Measurements from ENCODE around the gene EIF2S2.

The EIF2S2 gene

DNA sequence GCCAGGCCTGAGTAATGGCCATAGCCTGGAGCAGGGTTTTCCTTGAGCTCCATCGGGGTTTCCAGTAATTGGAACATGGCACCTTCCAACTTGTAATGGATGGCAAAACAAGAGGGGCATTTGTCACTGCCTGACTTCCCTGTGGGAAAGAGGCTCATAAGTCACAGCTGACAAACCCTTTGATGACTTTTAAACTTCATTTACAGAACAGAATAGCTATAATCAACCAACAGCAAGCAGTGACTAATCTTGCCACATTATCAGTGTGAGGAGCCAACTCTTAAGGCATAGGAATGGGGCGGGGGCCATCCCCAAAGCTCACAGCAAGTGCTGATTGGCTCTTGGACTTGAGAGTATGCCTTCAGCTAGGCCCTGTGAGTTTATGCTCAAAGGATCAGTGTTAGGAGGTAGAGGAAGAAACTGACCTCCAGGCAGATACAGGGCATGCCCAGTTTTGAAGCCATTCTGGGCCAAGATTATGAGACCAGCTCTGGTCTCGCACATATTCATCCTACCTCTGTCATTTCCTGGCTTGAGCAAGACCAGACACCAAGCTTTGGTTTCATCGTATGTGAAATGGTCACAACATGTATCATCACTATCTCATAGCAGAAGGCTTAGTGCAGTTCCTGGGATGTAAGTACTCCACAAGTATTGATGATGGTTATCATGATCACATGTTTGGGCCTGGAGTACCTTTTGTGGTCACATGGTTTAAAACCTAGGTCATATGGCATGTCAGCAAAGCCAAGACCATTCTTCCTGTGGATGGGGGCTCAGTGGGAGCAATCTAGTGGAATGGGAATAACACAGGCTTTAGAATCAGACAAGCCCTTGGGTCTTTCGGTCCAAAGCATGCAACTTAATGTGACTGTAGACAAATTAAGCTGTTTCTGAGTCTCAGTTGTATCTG is 49.2 kb downstream of the EIF2S2 start:
- ATAC-seq (replicated peaks; ENCODE audit: extremely low read depth, poor library complexity, severe bottlenecking), result no peak
- H3K27ac Mint-ChIP-seq (ENCODE audit: low read depth), result peak overlapping the region; percentile 23

GRCh38 chr20:34061695-34062094 is 50.3 kb downstream of the EIF2S2 start:
- ATAC-seq (replicated peaks; ENCODE audit: extremely low read depth, poor library complexity, severe bottlenecking) (no peak), DNase-seq (ENCODE audit: low spot score in 2 of 2) (no peak)

More for the DNA sequence above, 49.2 kb downstream of the EIF2S2 start:
- no peaks in the 10 kb centered on the region for H3K27me3 Mint-ChIP-seq
- H3K9me3 Mint-ChIP-seq, result no peaks in the 10 kb centered on the region
- peaks cover 72% of the 10 kb centered on the region for H3K4me1 Mint-ChIP-seq
- H3K36me3 Mint-ChIP-seq (ENCODE audit: insufficient read depth), result peaks cover 25% of the 10 kb centered on the region
- H3K4me3 Mint-ChIP-seq, result no peak overlapping the region
- DNase-seq (ENCODE audit: low spot score in 2 of 2), result no peak

GRCh38 chr20:34060970-34061369 is 51.1 kb downstream of the EIF2S2 start:
- Mint-ChIP-seq H3K27ac (ENCODE audit: low read depth) (no peak overlapping the region), H3K36me3 (ENCODE audit: insufficient read depth) (peaks cover 20% of the 10 kb centered on the region), H3K4me3 (no peak overlapping the region), H3K27me3 (no peaks in the 10 kb centered on the region), H3K9me3 (no peaks in the 10 kb centered on the region), H3K4me1 (peaks cover 81% of the 10 kb centered on the region)
- DNase-seq (ENCODE audit: low spot score in 2 of 2), result no peak
- no peak for ATAC-seq (replicated peaks; ENCODE audit: extremely low read depth, poor library complexity, severe bottlenecking)

More at GRCh38 chr20:34061695-34062094, 50.3 kb downstream of the EIF2S2 start:
- Mint-ChIP-seq H3K9me3 (no peaks in the 10 kb centered on the region), H3K4me1 (peaks cover 74% of the 10 kb centered on the region), H3K27ac (ENCODE audit: low read depth) (peak overlapping the region; percentile 2), H3K27me3 (no peaks in the 10 kb centered on the region), H3K4me3 (no peak overlapping the region), H3K36me3 (ENCODE audit: insufficient read depth) (peaks cover 20% of the 10 kb centered on the region)

DNA sequence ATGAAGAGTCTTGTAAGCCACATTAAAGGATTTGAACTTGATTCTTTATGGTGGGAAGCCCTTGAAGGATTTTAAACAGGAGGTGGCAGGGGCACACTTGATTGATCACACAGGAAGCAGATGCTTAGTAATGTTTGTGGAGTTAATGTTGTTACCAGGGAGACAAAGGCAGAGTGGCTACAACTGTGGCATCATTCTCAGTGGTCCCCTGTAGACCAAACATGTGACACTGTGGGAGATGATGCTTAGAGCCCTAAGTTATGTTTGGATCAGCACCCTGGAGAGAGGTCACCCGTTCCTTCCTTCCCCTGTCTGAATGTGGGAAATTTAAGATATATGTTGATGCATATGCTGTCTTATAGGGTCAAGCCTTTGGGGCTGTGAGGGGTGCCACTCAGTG is 53.2 kb downstream of the EIF2S2 start:
- ATAC-seq (replicated peaks; ENCODE audit: extremely low read depth, poor library complexity, severe bottlenecking) (peak; percentile 91), DNase-seq (ENCODE audit: low spot score in 2 of 2) (peak in 1 of 2 donors; percentile 14)
- Mint-ChIP-seq H3K4me3 (no peak overlapping the region), H3K4me1 (peaks cover 83% of the 10 kb centered on the region), H3K9me3 (no peaks in the 10 kb centered on the region), H3K27me3 (no peaks in the 10 kb centered on the region), H3K36me3 (ENCODE audit: insufficient read depth) (peaks cover 9% of the 10 kb centered on the region), H3K27ac (ENCODE audit: low read depth) (peak overlapping the region; percentile 87)

DNA sequence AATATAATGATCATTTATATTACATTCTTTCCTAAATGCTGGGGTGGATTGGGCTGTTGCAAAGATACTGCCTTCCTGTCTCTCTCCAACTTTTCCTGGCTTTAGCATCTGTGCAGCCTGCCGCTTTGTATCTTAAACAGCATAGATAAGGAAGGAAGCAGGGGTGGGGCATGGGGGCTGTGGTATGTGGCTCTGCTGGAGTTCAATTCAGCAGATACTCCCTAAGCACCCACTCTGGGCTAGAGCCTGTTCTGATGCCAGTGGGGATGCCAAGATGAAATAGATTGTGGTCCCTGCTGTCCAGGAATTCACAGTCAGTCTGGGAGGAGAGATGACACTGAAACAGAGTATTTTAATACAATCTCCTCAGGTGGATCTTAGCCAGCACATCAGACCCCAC is 56.8 kb downstream of the EIF2S2 start:
- Mint-ChIP-seq H3K27ac (ENCODE audit: low read depth) (no peak overlapping the region), H3K27me3 (no peaks in the 10 kb centered on the region), H3K4me3 (peak overlapping the region; percentile 1), H3K9me3 (no peaks in the 10 kb centered on the region), H3K36me3 (ENCODE audit: insufficient read depth) (peaks cover 5% of the 10 kb centered on the region), H3K4me1 (peaks cover 72% of the 10 kb centered on the region)
- no peak for ATAC-seq (replicated peaks; ENCODE audit: extremely low read depth, poor library complexity, severe bottlenecking)
- no peak for DNase-seq (ENCODE audit: low spot score in 2 of 2)

DNA sequence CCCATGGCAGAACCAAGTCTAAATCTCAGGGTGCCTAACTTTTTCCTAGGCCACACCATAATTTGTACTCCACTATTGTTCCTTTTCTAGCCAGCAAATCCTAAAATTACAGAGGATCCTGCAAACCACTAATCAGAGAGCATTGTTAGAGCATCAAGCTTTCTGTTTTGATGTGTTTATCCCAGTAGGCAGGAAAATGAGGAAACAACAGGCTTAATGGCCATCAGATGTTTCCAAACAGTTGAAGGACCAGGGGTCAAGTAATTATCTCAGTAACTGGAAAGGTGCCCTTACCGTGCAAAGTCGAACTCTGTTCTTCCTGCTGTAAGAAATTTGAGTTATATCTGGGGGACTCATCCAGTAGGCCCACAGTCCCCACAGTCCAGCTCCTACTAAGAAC is 59.6 kb downstream of the EIF2S2 start:
- no peak overlapping the region for H3K27ac Mint-ChIP-seq (ENCODE audit: low read depth)
- no peaks in the 10 kb centered on the region for H3K9me3 Mint-ChIP-seq
- ATAC-seq (replicated peaks; ENCODE audit: extremely low read depth, poor library complexity, severe bottlenecking), result no peak
- no peaks in the 10 kb centered on the region for H3K27me3 Mint-ChIP-seq
- DNase-seq (ENCODE audit: low spot score in 2 of 2), result no peak
- peaks cover 3% of the 10 kb centered on the region for H3K36me3 Mint-ChIP-seq (ENCODE audit: insufficient read depth)
- H3K4me3 Mint-ChIP-seq, result no peak overlapping the region
- peaks cover 71% of the 10 kb centered on the region for H3K4me1 Mint-ChIP-seq

- Mint-ChIP-seq H3K27ac (ENCODE audit: low read depth) (peak overlapping the region; percentile 41), H3K4me1 (peaks cover 74% of the 10 kb centered on the region), H3K36me3 (ENCODE audit: insufficient read depth) (peaks cover 8% of the 10 kb centered on the region), H3K9me3 (no peaks in the 10 kb centered on the region), H3K4me3 (no peak overlapping the region), H3K27me3 (no peaks in the 10 kb centered on the region)
- DNase-seq (ENCODE audit: low spot score in 2 of 2), result no peak
- ATAC-seq (replicated peaks; ENCODE audit: extremely low read depth, poor library complexity, severe bottlenecking), result no peak
Observed at GRCh38 chr20:34049897-34050695, 61.9 kb downstream of the EIF2S2 start.

DNA sequence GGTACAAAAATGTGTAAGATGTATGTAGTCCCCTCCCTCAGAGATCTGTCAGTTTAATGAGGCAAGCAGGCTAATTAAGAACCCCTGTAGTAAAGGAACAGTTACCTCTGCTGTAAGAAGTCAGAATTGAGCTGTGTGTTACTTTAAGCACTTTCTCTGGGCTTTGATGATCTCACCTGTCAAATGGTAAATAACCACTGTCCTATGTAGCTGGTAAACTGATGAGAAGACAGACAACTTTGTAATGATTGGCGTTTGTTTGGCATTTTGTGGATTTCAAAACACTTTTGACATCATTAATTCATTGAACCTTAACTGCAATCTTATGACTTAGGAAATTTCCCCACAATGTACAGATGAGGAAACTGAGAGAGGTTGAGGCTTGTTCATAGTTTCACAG is 62.7 kb downstream of the EIF2S2 start:
- Mint-ChIP-seq H3K27me3 (no peaks in the 10 kb centered on the region), H3K9me3 (no peaks in the 10 kb centered on the region), H3K27ac (ENCODE audit: low read depth) (no peak overlapping the region), H3K36me3 (ENCODE audit: insufficient read depth) (peaks cover 8% of the 10 kb centered on the region), H3K4me3 (no peak overlapping the region), H3K4me1 (peaks cover 69% of the 10 kb centered on the region)
- ATAC-seq (replicated peaks; ENCODE audit: extremely low read depth, poor library complexity, severe bottlenecking), result no peak
- no peak for DNase-seq (ENCODE audit: low spot score in 2 of 2)

DNA sequence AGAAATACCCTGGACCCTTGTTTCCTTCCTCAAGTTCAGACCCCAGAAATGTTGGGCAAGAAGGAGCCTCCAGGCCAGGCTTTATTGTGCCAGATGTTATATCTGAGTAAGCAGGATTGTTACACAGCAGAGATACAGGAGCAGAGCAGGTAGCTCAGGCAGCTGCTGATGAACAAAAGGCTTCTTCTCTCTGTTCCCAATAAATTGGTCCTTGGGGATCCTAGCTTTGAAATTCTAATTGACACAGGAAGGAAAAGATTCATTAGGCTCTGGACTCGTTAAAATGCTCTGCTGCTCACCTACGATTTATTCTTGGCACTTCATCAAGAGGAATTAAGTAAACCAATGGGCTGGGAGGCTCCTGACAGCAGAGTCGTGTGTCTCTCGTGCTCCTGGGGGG is 64.1 kb downstream of the EIF2S2 start:
- Mint-ChIP-seq H3K27me3 (no peaks in the 10 kb centered on the region), H3K4me1 (peaks cover 71% of the 10 kb centered on the region), H3K36me3 (ENCODE audit: insufficient read depth) (peaks cover 8% of the 10 kb centered on the region), H3K27ac (ENCODE audit: low read depth) (no peak overlapping the region), H3K9me3 (no peaks in the 10 kb centered on the region), H3K4me3 (no peak overlapping the region)
- DNase-seq (ENCODE audit: low spot score in 2 of 2), result no peak
- ATAC-seq (replicated peaks; ENCODE audit: extremely low read depth, poor library complexity, severe bottlenecking), result no peak

DNA sequence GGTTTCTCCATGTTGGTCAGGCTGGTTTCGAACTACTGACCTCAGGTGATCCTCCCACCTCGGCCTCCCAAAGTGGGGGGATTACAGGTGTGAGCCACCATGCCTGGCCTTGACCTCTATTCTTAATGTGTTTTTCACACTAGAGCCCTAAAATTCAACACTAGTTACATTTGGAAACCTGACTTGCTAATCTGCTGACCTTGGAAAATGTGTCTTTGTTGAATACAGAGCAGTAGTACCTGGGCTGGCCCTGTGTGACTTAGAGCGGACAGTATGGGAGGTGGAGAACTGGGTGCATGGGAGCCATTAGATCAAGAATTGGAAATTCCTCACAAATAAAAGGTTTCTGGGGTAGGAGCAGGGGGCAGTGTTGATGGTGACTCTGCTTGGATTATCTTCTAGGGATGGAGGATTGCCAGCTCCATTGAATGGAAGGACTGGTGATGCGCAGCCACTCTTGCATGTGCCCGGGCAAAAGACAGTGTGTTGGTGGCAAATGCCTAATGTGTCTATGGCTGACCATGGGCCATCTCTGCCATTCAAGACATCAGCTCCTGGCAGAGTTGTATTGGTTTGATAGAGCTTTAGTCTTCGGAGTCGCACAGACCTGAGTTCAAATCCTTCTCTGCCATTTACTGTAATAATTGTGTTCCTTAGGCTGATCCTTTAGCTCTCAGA is 64.9 kb downstream of the EIF2S2 start:
- peak overlapping the region; percentile 10 for H3K27ac Mint-ChIP-seq (ENCODE audit: low read depth)
- DNase-seq (ENCODE audit: low spot score in 2 of 2), result no peak
- no peak overlapping the region for H3K4me3 Mint-ChIP-seq
- H3K36me3 Mint-ChIP-seq (ENCODE audit: insufficient read depth), result peaks cover 8% of the 10 kb centered on the region
- H3K27me3 Mint-ChIP-seq, result no peaks in the 10 kb centered on the region
- no peak for ATAC-seq (replicated peaks; ENCODE audit: extremely low read depth, poor library complexity, severe bottlenecking)
- no peaks in the 10 kb centered on the region for H3K9me3 Mint-ChIP-seq
- peaks cover 79% of the 10 kb centered on the region for H3K4me1 Mint-ChIP-seq

DNA sequence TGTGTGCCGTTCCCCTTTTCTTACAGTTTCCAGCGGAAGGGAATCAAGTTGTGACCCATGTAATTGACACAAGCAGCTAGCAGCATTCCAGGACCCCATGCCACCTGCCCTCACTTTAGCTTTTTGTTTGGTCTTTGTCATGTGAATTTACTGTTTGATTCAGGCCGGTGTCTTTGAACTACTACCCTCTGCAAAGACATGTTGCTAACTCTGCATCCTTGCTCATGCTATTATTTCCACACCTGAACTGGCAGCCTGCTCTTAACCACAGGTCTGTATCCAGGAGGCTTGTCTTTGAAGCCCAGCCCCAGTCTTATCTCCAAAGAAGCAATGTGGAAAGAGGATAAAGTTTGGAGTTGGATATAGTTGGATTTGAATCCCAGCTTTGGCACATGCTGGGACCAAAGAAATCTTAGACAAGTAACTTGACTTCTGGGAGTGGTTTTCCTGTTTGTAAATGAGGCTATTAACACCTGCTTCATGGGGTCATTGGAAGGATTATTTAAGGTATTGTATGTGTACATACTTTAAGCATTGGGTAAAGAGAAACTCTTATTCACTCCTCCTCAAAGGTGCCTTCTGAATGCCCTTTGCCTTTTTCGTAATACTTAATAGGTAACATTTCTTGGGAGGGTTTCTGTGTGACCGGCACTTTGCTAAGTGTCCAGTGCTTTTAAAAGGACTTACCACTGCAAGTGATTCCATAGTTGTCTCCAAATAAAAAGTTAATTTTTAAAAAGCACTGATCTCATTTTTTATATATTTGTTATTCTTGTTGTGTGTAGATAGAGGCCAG is 65.9 kb downstream of the EIF2S2 start:
- no peak overlapping the region for H3K4me3 Mint-ChIP-seq
- H3K27ac Mint-ChIP-seq (ENCODE audit: low read depth), result peak overlapping the region; percentile 14

GRCh38 chr20:34045294-34045693 is 66.7 kb downstream of the EIF2S2 start:
- DNase-seq (ENCODE audit: low spot score in 2 of 2), result no peak
- Mint-ChIP-seq H3K27ac (ENCODE audit: low read depth) (peak overlapping the region; percentile 14), H3K4me3 (no peak overlapping the region), H3K9me3 (no peaks in the 10 kb centered on the region), H3K27me3 (no peaks in the 10 kb centered on the region), H3K4me1 (peaks cover 88% of the 10 kb centered on the region), H3K36me3 (ENCODE audit: insufficient read depth) (peaks cover 10% of the 10 kb centered on the region)
- ATAC-seq (replicated peaks; ENCODE audit: extremely low read depth, poor library complexity, severe bottlenecking), result no peak

More for the DNA sequence above, 65.9 kb downstream of the EIF2S2 start:
- H3K27me3 Mint-ChIP-seq, result no peaks in the 10 kb centered on the region
- no peak for ATAC-seq (replicated peaks; ENCODE audit: extremely low read depth, poor library complexity, severe bottlenecking)
- H3K36me3 Mint-ChIP-seq (ENCODE audit: insufficient read depth), result peaks cover 8% of the 10 kb centered on the region
- H3K9me3 Mint-ChIP-seq, result no peaks in the 10 kb centered on the region
- no peak for DNase-seq (ENCODE audit: low spot score in 2 of 2)
- peaks cover 88% of the 10 kb centered on the region for H3K4me1 Mint-ChIP-seq

All from central memory CD8-positive, alpha-beta T cell (primary cell).